ENCODE measurements around the gene KIF6. TPM values are rescaled to one million over a fixed set of nuclear protein-coding genes. Genes with fewer than 3 reads are reported as not detected.

The KIF6 gene
- total RNA-seq, 1 experiment from 2014 or later, result not detected

DNA sequence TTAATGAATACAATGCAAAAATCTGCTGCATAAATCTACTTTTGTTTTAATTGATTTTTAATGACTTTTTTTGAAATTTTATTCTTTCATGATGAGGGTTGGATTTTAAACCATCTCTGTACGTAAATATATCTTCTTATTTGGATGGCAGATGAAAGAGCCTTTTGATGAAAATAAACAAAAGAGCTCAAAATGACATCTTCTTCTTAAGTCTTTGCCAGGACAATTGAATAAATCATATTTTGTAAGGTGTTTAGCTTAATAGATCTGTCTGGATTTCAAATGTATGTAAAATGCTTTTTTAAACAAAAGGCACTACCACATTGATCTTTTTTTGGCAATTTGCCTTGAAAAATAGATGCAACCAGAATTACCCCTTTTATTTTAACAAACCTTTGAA is 39.3 kb downstream of the KIF6 start:
- RAD21 ChIA-PET (ENCODE audit: low non-redundant PET in 1 of 2, low total read pairs in 2 of 2, uncharacterized antibody in 2 of 2, unreplicated experiment in 2 of 2), result no interaction called here

More for the DNA sequence above, 39.3 kb downstream of the KIF6 start:
- Histone ChIP-seq H3K9ac (ENCODE audit: low read length) (no peak overlapping the region), H3K27ac (ENCODE audit: low read depth, low read length) (no peak overlapping the region), H4K20me1 (ENCODE audit: insufficient read depth) (no peaks in the 10 kb centered on the region), H3K79me2 (ENCODE audit: insufficient read depth, low read length) (no peaks in the 10 kb centered on the region), H3K9me3 (ENCODE audit: control insufficient read depth in 1 of 2, insufficient read depth in 1 of 2, low read depth in 1 of 2, low read length in 2 of 2) (no peaks in the 10 kb centered on the region), H3K36me3 (ENCODE audit: control insufficient read depth in 1 of 2, insufficient read depth in 2 of 2, low read length in 2 of 2) (no peaks in the 10 kb centered on the region), H3K4me3 (replicated peaks in 1 of 2; ENCODE audit: low read depth in 1 of 2, low read length in 2 of 2) (no peak overlapping the region), H3K27me3 (ENCODE audit: insufficient read depth, low read length) (peaks cover 24% of the 10 kb centered on the region), H3K4me2 (ENCODE audit: low read length) (no peak overlapping the region), H2AFZ (ENCODE audit: low read depth, low read length, poor library complexity, severe bottlenecking) (no peak overlapping the region), H3K9me2 (ENCODE audit: insufficient read depth) (no peaks in the 10 kb centered on the region), H3K4me1 (ENCODE audit: control insufficient read depth in 1 of 2, insufficient read depth in 2 of 2, low read length in 2 of 2) (no peaks in the 10 kb centered on the region)
- CTCF ChIA-PET, result no interaction called here
- DNase-seq (ENCODE audit: low read depth, low spot score) (no peak), ATAC-seq (no peak)
- TF ChIP-seq SP1 (IDR thresholded peaks at IDR 0.05; ENCODE audit: low read depth), result no peak
- TF ChIP-seq EZH2 (IDR thresholded peaks at IDR 0.05), result no peak
- TF ChIP-seq, protein P1, sequence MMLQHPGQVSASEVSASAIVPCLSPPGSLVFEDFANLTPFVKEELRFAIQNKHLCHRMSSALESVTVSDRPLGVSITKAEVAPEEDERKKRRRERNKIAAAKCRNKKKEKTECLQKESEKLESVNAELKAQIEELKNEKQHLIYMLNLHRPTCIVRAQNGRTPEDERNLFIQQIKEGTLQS (IDR thresholded peaks at IDR 0.05), result no peak
- TF ChIP-seq RAD21 (IDR thresholded peaks at IDR 0.05; ENCODE audit: low read depth), result no peak
- TF ChIP-seq JUND (IDR thresholded peaks at IDR 0.05), result no peak
- TF ChIP-seq CBX3 (IDR thresholded peaks at IDR 0.05; ENCODE audit: low read depth), result no peak
- TF ChIP-seq SIN3A (IDR thresholded peaks at IDR 0.05; ENCODE audit: low read depth), result no peak
- TF ChIP-seq POLR2AphosphoS5 (IDR thresholded peaks at IDR 0.05; ENCODE audit: low read depth, low read length), result no peak
- no peak for TF ChIP-seq EZH2phosphoT487 (IDR thresholded peaks at IDR 0.05; ENCODE audit: borderline replicate concordance)
- TF ChIP-seq, protein P2, sequence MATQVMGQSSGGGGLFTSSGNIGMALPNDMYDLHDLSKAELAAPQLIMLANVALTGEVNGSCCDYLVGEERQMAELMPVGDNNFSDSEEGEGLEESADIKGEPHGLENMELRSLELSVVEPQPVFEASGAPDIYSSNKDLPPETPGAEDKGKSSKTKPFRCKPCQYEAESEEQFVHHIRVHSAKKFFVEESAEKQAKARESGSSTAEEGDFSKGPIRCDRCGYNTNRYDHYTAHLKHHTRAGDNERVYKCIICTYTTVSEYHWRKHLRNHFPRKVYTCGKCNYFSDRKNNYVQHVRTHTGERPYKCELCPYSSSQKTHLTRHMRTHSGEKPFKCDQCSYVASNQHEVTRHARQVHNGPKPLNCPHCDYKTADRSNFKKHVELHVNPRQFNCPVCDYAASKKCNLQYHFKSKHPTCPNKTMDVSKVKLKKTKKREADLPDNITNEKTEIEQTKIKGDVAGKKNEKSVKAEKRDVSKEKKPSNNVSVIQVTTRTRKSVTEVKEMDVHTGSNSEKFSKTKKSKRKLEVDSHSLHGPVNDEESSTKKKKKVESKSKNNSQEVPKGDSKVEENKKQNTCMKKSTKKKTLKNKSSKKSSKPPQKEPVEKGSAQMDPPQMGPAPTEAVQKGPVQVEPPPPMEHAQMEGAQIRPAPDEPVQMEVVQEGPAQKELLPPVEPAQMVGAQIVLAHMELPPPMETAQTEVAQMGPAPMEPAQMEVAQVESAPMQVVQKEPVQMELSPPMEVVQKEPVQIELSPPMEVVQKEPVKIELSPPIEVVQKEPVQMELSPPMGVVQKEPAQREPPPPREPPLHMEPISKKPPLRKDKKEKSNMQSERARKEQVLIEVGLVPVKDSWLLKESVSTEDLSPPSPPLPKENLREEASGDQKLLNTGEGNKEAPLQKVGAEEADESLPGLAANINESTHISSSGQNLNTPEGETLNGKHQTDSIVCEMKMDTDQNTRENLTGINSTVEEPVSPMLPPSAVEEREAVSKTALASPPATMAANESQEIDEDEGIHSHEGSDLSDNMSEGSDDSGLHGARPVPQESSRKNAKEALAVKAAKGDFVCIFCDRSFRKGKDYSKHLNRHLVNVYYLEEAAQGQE (IDR thresholded peaks at IDR 0.05; ENCODE audit: low read depth), result no peak
- TF ChIP-seq, protein P3, sequence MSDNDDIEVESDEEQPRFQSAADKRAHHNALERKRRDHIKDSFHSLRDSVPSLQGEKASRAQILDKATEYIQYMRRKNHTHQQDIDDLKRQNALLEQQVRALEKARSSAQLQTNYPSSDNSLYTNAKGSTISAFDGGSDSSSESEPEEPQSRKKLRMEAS (IDR thresholded peaks at IDR 0.05), result no peak
- TF ChIP-seq ZFX (IDR thresholded peaks at IDR 0.05), result no peak
- no peak for TF ChIP-seq ELF1 (IDR thresholded peaks at IDR 0.05; ENCODE audit: borderline replicate concordance, low read depth)
- no peak for TF ChIP-seq POLR2A (IDR thresholded peaks at IDR 0.05; ENCODE audit: borderline replicate concordance, extremely low read depth, insufficient read depth, insufficient read length)
- TF ChIP-seq EGR1 (IDR thresholded peaks at IDR 0.05; ENCODE audit: low read depth), result no peak
- TF ChIP-seq YY1 (IDR thresholded peaks at IDR 0.05; ENCODE audit: extremely low read depth, insufficient replicate concordance, low read depth, low read length), result no peak
- TF ChIP-seq CEBPB (IDR thresholded peaks at IDR 0.05; ENCODE audit: low read depth), result no peak
- TF ChIP-seq SRF (IDR thresholded peaks at IDR 0.05; ENCODE audit: low read depth), result no peak
- no peak for TF ChIP-seq TCF7L2 (IDR thresholded peaks at IDR 0.05; ENCODE audit: borderline replicate concordance, extremely low read depth, insufficient read depth, insufficient read length)
- intact Hi-C loops (cut with micrococcal nuclease), result no loop called here
- no TSS peak for BruUV-seq (replicated peaks)
- POLR2A ChIA-PET, result no interaction called here
